ENCODE measurements around the gene DNAH11.

Gene DNAH11

DNA sequence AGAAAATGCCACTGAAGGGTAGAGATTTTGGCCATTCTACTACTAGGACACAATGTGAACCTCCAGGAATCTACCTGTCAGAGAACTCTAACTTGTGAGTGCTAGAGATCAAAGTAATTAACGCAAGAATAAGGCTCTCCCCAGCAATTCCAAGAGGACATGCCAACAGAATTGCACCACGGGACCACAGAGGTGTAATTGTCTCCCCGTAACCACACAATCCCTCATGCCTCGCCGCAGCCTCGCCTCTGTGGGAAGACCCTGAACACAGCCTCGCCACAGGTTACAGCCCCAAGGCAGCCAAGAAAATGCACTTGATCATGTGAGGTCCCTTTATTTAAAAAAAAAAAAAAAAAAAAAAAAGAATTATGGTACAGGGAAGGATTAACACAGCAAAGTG lies 373.3 kb downstream of the DNAH11 start:
- H3K4me3 Mint-ChIP-seq: no peak overlapping the region
- H3K36me3 Mint-ChIP-seq (ENCODE audit: low read depth): peaks cover 46% of the 10 kb centered on the region
- peaks cover 4% of the 10 kb centered on the region for H3K27me3 Mint-ChIP-seq (ENCODE audit: low read depth)
- H3K27ac Mint-ChIP-seq: no peak overlapping the region
- peaks cover 13% of the 10 kb centered on the region for H3K4me1 Mint-ChIP-seq
- H3K9me3 Mint-ChIP-seq: no peaks in the 10 kb centered on the region
- no peak for TF ChIP-seq CTCF (IDR thresholded peaks at IDR 0.05; ENCODE audit: unreplicated experiment in 3 of 3)

DNA sequence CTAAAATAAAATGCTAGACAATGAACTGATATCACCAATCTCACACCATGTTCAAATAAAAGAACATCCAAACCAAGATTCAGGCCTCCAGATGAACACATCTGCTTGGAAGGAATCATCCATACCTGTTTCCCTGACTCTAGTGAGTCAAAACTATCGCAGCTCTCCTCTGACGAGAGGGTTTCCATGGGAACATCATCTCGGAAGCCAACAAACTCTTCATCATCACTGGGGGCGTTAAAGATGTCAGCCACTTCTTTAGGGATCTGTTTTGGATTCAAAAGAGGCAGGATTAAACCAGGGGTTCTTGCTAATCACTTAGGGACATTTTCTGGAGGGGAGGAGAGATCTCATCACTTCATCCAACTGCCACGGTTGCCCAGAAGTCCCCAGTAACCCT lies 373.8 kb downstream of the DNAH11 start:
- Mint-ChIP-seq H3K4me1 (peaks cover 13% of the 10 kb centered on the region), H3K27me3 (ENCODE audit: low read depth) (peaks cover 4% of the 10 kb centered on the region), H3K36me3 (ENCODE audit: low read depth) (peaks cover 43% of the 10 kb centered on the region), H3K4me3 (no peak overlapping the region), H3K9me3 (no peaks in the 10 kb centered on the region), H3K27ac (no peak overlapping the region)
- TF ChIP-seq CTCF (IDR thresholded peaks at IDR 0.05; ENCODE audit: unreplicated experiment in 3 of 3): no peak

GRCh38 chr7:21918216-21918615 lies 375.4 kb downstream of the DNAH11 start:
- TF ChIP-seq CTCF (IDR thresholded peaks at IDR 0.05; ENCODE audit: unreplicated experiment in 3 of 3): no peak
- Mint-ChIP-seq H3K9me3 (no peaks in the 10 kb centered on the region), H3K36me3 (ENCODE audit: low read depth) (peaks cover 34% of the 10 kb centered on the region), H3K4me1 (peaks cover 7% of the 10 kb centered on the region), H3K27ac (no peak overlapping the region), H3K27me3 (ENCODE audit: low read depth) (peaks cover 4% of the 10 kb centered on the region), H3K4me3 (no peak overlapping the region)

- peaks cover 5% of the 10 kb centered on the region for H3K4me1 Mint-ChIP-seq
- peaks cover 11% of the 10 kb centered on the region for H3K36me3 Mint-ChIP-seq (ENCODE audit: low read depth)
- H3K9me3 Mint-ChIP-seq: no peaks in the 10 kb centered on the region
- no peaks in the 10 kb centered on the region for H3K27me3 Mint-ChIP-seq (ENCODE audit: low read depth)
- H3K27ac Mint-ChIP-seq: no peak overlapping the region
- TF ChIP-seq CTCF (IDR thresholded peaks at IDR 0.05; ENCODE audit: unreplicated experiment in 3 of 3): no peak
- H3K4me3 Mint-ChIP-seq: no peak overlapping the region
Observed at GRCh38 chr7:21920936-21921335, 378.1 kb downstream of the DNAH11 start.

- Mint-ChIP-seq H3K27ac (no peak overlapping the region), H3K36me3 (ENCODE audit: low read depth) (peaks cover 11% of the 10 kb centered on the region), H3K4me1 (peaks cover 5% of the 10 kb centered on the region), H3K9me3 (peaks cover 6% of the 10 kb centered on the region), H3K27me3 (ENCODE audit: low read depth) (no peaks in the 10 kb centered on the region), H3K4me3 (no peak overlapping the region)
- no peak for TF ChIP-seq CTCF (IDR thresholded peaks at IDR 0.05; ENCODE audit: unreplicated experiment in 3 of 3)
Observed at GRCh38 chr7:21922605-21923004, 379.8 kb downstream of the DNAH11 start.

DNA sequence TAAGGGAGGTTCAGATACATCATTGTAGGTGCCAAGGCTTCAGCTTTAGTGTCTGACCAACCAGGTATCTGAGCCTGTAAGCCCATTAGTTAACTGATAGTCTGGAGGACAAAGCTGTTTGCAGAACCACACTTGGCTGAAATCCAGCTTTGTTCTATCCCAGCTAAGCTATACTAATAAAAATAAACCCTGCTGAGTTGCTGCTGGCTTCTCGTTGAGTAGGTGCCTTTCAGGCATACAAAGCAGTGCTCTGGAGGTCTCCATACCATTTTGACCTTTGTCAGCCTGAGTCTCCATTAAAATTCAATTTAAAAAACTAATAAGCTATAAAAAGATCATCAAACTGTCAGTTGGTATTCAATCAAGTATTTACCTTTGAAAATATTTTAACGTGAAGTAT lies 380.8 kb downstream of the DNAH11 start:
- no peak for TF ChIP-seq CTCF (IDR thresholded peaks at IDR 0.05; ENCODE audit: unreplicated experiment in 3 of 3)
- Mint-ChIP-seq H3K27me3 (ENCODE audit: low read depth) (no peaks in the 10 kb centered on the region), H3K4me1 (peaks cover 5% of the 10 kb centered on the region), H3K36me3 (ENCODE audit: low read depth) (peaks cover 12% of the 10 kb centered on the region), H3K4me3 (no peak overlapping the region), H3K9me3 (peaks cover 9% of the 10 kb centered on the region), H3K27ac (no peak overlapping the region)

All from nephron (organoid).